Islet of Langerhans (tissue), 1 donor: Measurements from ENCODE around the gene PGS1.

Source experiments
- FAIRE-seq: peaks from one replicate; lab custom pipeline; 2011; peaks lifted over from hg19 to GRCh38; lab: Jason Lieb, UNC

PGS1 gene

GRCh38 chr17:78428836-78429617 is 50.6 kb downstream of the PGS1 start:
- no peak for FAIRE-seq

- no peak for FAIRE-seq
These were observed 51.2 kb downstream of the PGS1 start for GRCh38 chr17:78429618-78429995.

DNA sequence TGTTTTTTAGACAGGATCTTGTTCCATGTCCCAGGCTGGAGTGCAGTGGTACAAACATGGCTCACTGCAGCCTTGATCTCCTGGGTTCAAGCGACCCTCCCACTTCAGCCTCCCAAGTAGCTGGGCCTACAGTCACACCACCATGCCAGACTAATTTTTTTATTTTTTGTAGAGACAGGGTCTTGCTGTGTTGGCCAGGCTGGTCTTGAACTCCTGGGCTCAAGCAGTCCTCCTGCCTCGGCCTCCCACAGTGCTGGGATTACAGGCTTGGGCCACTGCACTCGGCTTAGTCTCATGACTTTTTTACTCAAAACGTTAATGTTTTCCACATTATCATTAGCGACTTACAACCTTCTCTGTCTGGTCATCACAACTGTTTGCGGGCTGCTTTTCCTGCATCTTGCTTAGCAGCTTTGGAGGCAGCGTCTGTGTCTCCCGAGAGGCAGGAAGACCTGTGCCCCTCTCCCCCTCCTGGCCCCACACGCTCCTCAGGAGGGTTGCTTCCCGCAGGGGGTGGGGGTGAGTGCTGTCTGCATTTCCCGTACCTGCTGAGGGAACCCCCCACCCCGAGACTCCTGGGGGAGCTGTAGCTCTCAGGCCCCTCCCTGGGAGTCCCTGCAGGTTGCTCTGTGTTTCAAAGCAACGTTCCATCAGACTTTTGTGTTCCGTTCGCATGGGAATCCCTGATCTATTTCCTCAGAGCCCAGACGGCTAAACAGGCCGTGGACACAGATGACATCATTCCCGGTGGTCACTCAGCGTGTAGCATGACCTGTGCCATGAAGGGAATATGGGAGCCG is 52.6 kb downstream of the PGS1 start:
- no peak for FAIRE-seq

- FAIRE-seq = no peak
These were observed 53.2 kb downstream of the PGS1 start for GRCh38 chr17:78431692-78431958.

- no peak for FAIRE-seq
These were observed 54.0 kb downstream of the PGS1 start for GRCh38 chr17:78432226-78433012.

GRCh38 chr17:78433013-78433727 is 54.7 kb downstream of the PGS1 start:
- FAIRE-seq = no peak

GRCh38 chr17:78433780-78434335 is 55.4 kb downstream of the PGS1 start:
- no peak for FAIRE-seq

GRCh38 chr17:78434455-78435329 is 56.2 kb downstream of the PGS1 start:
- FAIRE-seq = no peak

- no peak for FAIRE-seq
These were observed 57.0 kb downstream of the PGS1 start for GRCh38 chr17:78435330-78436005.

DNA sequence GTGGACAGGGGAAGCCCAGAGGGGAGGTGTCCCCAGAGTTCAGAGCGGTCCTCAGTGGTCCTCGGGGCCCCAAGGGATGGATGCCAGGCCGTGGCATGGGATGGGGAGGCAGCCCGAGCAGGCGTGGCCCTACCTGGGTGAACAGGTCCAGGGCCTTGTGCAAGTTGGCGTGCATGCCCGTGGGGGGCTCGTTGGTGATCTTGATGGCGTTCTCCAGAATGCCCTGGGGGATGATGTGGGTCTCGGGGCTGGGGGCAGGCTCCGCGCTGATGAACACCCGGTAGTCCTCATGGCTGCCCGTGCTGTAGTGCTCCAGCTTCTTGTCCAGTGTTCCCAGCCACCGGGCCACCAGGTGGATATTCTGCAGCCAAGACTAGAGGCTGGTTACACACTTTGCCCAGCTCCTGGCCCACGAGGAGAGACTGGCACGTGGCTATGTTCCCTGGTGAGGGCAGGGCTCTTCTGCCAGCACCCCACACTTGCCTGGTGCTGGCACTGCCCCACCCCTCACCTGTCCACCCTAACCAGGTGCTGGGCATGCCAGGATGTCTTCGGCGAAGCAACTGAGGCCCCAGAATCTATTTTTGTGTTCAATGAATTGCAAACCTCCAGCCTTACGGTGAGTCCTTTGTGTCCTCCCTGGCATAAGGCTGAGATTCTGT is 59.2 kb downstream of the PGS1 start:
- no peak for FAIRE-seq

GRCh38 chr17:78438271-78438691 is 59.8 kb downstream of the PGS1 start:
- FAIRE-seq = no peak

DNA sequence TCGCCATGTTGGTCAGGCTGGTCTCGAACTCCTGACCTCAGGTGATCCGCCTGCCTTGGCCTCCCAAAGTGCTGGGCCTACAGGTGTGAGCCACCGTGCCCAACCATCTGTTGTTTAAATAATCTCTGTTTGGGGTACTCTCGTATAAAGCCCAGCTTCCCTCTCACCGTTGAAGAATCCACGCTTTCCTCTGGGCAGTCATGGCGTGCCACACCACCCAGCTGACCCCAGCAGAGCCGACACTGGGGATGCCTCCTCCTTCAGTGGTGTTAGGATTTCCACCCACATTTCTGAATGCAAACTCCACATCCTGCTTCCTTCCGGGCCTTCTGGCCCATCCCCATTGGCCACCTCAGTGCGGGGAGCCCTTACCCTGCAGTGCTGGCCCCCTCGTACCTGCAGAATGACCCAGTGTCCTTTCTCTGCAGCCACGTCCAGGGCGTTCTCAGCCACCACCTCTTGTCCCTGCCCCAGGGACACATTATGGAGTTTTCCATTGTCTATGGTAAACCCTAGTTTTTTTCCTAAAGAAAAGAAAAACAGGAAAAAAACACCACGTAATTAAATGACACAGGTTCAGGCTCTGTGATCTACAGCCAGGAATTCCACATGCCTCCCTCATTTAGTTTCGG is 60.4 kb downstream of the PGS1 start:
- FAIRE-seq = no peak

DNA sequence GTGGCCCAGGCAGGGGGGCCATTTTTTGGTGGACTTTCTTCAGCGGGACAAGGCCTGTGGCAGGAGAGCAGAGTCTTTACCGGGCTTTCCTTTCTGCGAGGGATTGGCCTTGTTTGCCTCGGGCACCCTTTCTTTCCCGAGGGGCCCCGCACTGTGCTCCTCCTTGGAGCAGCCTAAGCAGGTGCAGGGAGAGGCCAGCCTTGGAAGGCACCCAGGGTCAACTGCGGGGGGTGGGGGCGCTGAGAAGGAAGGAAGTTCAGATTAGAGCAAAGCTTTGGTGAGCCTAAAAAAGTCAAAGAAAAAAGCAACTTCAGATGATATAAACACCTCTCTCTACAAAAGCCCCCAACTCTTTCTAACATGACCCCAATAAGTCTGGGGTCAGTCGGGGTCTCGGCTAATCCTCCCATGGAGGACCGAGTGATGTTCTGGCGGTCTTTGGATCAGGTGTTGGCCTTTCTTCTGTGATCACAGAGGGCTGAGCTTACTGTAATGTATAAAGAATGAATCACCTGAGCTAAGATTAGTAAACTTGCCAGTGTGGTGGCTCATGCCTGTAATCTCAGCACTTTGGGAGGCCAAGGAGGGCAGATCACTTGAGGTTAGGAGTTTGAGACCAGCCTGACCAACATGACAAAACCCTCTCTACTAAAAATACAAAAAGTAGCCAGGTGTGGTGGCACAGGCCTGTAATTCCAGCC is 63.0 kb downstream of the PGS1 start:
- FAIRE-seq = no peak

GRCh38 chr17:78442648-78443218 is 64.3 kb downstream of the PGS1 start:
- no peak for FAIRE-seq

DNA sequence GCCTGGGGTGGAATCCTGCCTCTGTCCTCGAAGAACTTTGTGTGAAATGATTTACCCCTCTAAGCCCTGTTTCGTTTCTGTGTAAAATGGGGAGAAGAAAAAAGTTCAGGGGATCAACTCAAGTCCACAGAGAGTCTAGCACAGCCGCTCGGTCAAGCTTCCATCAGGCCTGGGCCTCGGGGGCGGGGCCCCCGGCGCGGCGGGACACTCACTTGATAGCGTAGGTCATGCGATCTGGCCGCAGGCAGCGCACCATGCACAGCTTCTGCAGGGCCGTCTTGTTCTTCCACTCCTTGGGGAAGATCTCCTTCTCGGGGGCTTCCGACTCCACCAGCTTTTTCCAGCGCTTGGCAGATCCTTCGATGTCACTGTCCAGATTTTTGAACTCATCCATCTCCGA is 65.9 kb downstream of the PGS1 start:
- FAIRE-seq = no peak

DNA sequence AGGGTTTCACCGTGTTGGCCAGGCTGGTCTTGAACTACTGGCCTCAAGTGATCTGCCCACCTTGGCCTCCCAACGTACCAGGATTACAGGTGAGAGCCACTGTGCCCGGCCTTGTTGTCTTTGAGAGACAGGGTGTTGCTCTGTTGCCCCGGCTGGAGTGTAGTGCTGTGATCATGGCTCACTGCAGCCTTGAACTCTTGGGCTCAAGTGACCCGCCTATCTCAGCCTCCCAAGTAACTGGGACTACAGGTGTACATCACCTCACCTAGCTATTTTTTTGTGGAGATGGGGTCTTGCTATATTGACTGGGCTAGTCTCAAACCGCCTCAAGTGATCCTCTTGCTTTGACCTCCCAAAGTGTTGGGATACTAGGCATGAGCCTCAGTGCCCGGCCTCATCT is 68.4 kb downstream of the PGS1 start:
- FAIRE-seq = no peak

- FAIRE-seq = no peak
These were observed 70.0 kb downstream of the PGS1 start for GRCh38 chr17:78448356-78448993.

GRCh38 chr17:78449983-78450595 is 71.6 kb downstream of the PGS1 start:
- no peak for FAIRE-seq
